G401 (cell line): ENCODE data around the gene APPL2. TPM values are rescaled to one million over a fixed set of nuclear protein-coding genes. Genes with fewer than 3 reads are reported as not detected.
"Not testable (repeated sequence)": the region's sequence is repeated elsewhere in the genome, so short reads cannot be mapped to it uniquely, and the experiment has no call there.

Experiments used
- DNase-seq: peaks from one replicate; pipeline ENCODE4 v3.0.0-alpha.2; 2015; ENCODE audit warnings: low spot score
- in situ Hi-C: cut with HindIII; loops from 2 replicates; pipeline ENCODE4 v1.10.0; 2016; ENCODE audit warnings: low sequenced_read_pairs, mixed read lengths
- total RNA-seq: library from RNA; depleted of rRNA; stranded (reverse); fragments of >200 nt; shearing (Covaris generic); gene quantifications from 2 replicates; pipeline ENCODE4 v1.2.3, GENCODE V29; 2014

The APPL2 gene
- total RNA-seq, 1 experiment from 2014 or later = 36.4 TPM

GRCh38 chr12:105205322-105206048 lies 30.5 kb downstream of the APPL2 start:
- in situ Hi-C loops = no loop called here
- DNase-seq = no peak

- no peak for DNase-seq
- in situ Hi-C loops = no loop called here
Observed at GRCh38 chr12:105204916-105205315, 31.1 kb downstream of the APPL2 start.

GRCh38 chr12:105204127-105204526 lies 31.8 kb downstream of the APPL2 start:
- no peak for DNase-seq
- in situ Hi-C loops = no loop called here

GRCh38 chr12:105202202-105202601 lies 33.8 kb downstream of the APPL2 start:
- in situ Hi-C loops = no loop called here
- no peak for DNase-seq

- in situ Hi-C loops = no loop called here
- peak; percentile 32 for DNase-seq
Observed at GRCh38 chr12:105201299-105201698, 34.7 kb downstream of the APPL2 start.

GRCh38 chr12:105200385-105200784 lies 35.6 kb downstream of the APPL2 start:
- in situ Hi-C loops = no loop called here
- DNase-seq = no peak

GRCh38 chr12:105198961-105199360 lies 37.0 kb downstream of the APPL2 start:
- in situ Hi-C loops = no loop called here
- DNase-seq = no peak

GRCh38 chr12:105196090-105196489 lies 39.9 kb downstream of the APPL2 start:
- in situ Hi-C loops = no loop called here
- DNase-seq = no peak

GRCh38 chr12:105194947-105195346 lies 41.0 kb downstream of the APPL2 start:
- DNase-seq = no peak
- in situ Hi-C loops = no loop called here

- in situ Hi-C loops = no loop called here
- no peak for DNase-seq
Observed at GRCh38 chr12:105192624-105193225, 43.2 kb downstream of the APPL2 start.

- no peak for DNase-seq
- in situ Hi-C loops = no loop called here
Observed at GRCh38 chr12:105190530-105190929, 45.4 kb downstream of the APPL2 start.

GRCh38 chr12:105189293-105189692 lies 46.7 kb downstream of the APPL2 start:
- no peak for DNase-seq

GRCh38 chr12:105183976-105184375 lies 52.0 kb downstream of the APPL2 start:
- in situ Hi-C loops = not testable (repeated sequence)

More at GRCh38 chr12:105189293-105189692, 46.7 kb downstream of the APPL2 start:
- in situ Hi-C loops = no loop called here

GRCh38 chr12:105183406-105183805 lies 52.6 kb downstream of the APPL2 start:
- DNase-seq, in situ Hi-C loops: not testable (repeated sequence)

More at GRCh38 chr12:105183976-105184375, 52.0 kb downstream of the APPL2 start:
- not testable (repeated sequence) for DNase-seq

GRCh38 chr12:105179114-105179513 lies 56.9 kb downstream of the APPL2 start:
- in situ Hi-C loops = not testable (repeated sequence)

GRCh38 chr12:105177208-105177607 lies 58.8 kb downstream of the APPL2 start:
- in situ Hi-C loops = no loop called here
- DNase-seq = no peak

More at GRCh38 chr12:105179114-105179513, 56.9 kb downstream of the APPL2 start:
- not testable (repeated sequence) for DNase-seq

GRCh38 chr12:105175397-105175990 lies 60.5 kb downstream of the APPL2 start:
- no peak for DNase-seq
- in situ Hi-C loops = no loop called here

GRCh38 chr12:105171691-105172436 lies 64.1 kb downstream of the APPL2 start:
- DNase-seq = no peak
- in situ Hi-C loops = no loop called here

GRCh38 chr12:105170139-105170538 lies 65.8 kb downstream of the APPL2 start:
- DNase-seq = no peak
- in situ Hi-C loops = no loop called here

GRCh38 chr12:105168006-105168405 lies 68.0 kb downstream of the APPL2 start:
- no peak for DNase-seq
- in situ Hi-C loops = no loop called here
